SK-N-SH treated with all-trans-retinoic acid at 6 μM for 48 hours (cell line): ENCODE measurements around the gene IDI2.

Source experiments
- ARNTL ChIP-seq: fragments of 450-650 bp; formaldehyde crosslinking; IDR thresholded peaks from 2 replicates; pipeline ENCODE4 v1.5.0; 2020; ENCODE audit warnings: low read depth, mild to moderate bottlenecking, moderate library complexity, borderline replicate concordance
- CREB5 ChIP-seq: fragments of 250-450 bp; sonication (Bioruptor Pico); IDR thresholded peaks from 2 replicates; pipeline ENCODE4 v1.5.1; 2020; ENCODE audit warnings: low read depth, mild to moderate bottlenecking, moderate library complexity
- ESRRG ChIP-seq: fragments of 250-450 bp; sonication (Bioruptor Pico); IDR thresholded peaks from 2 replicates; pipeline ENCODE4 v1.6.1; 2021; ENCODE audit warnings: mild to moderate bottlenecking
- GLIS3 ChIP-seq: fragments of 250-450 bp; sonication (Bioruptor Pico); IDR thresholded peaks from 2 replicates; pipeline ENCODE4 v1.5.0; 2020; ENCODE audit warnings: mild to moderate bottlenecking, moderate library complexity
- ISL1 ChIP-seq: fragments of 250-450 bp; sonication (Bioruptor Pico); IDR thresholded peaks from 2 replicates; pipeline ENCODE4 v2.1.2; 2022; ENCODE audit warnings: mild to moderate bottlenecking, moderate library complexity
- PATZ1 ChIP-seq: fragments of 250-450 bp; sonication (Bioruptor Pico); IDR thresholded peaks from 2 replicates; pipeline ENCODE4 v1.8.0; 2020; ENCODE audit warnings: mild to moderate bottlenecking, moderate library complexity, borderline replicate concordance
- PPARA ChIP-seq: fragments of 250-450 bp; sonication (Bioruptor Pico); IDR thresholded peaks from 2 replicates; pipeline ENCODE4 v1.5.0; 2020; ENCODE audit warnings: mild to moderate bottlenecking, borderline replicate concordance
- RARB ChIP-seq: fragments of 250-450 bp; sonication (Bioruptor Pico); IDR thresholded peaks from 2 replicates; pipeline ENCODE4 v1.8.0; 2021; ENCODE audit warnings: mild to moderate bottlenecking, moderate library complexity
- SNAI2 ChIP-seq: fragments of 250-450 bp; sonication (Bioruptor Pico); IDR thresholded peaks from 2 replicates; pipeline ENCODE4 v1.5.0; 2020; ENCODE audit warnings: mild to moderate bottlenecking, moderate library complexity
- TCF4 ChIP-seq: fragments of 250-450 bp; sonication (Bioruptor Pico); IDR thresholded peaks from 2 replicates; pipeline ENCODE4 v1.8.0; 2021; ENCODE audit warnings: mild to moderate bottlenecking, moderate library complexity, borderline replicate concordance
- TOX ChIP-seq: fragments of 250-450 bp; sonication (Bioruptor Pico); IDR thresholded peaks from 2 replicates; pipeline ENCODE4 v1.8.0; 2021; ENCODE audit warnings: mild to moderate bottlenecking, moderate library complexity, borderline replicate concordance
- ZFP3 ChIP-seq: fragments of 250-450 bp; sonication (Bioruptor Pico); IDR thresholded peaks from 2 replicates; pipeline ENCODE4 v1.5.0; 2020; ENCODE audit warnings: mild to moderate bottlenecking, moderate library complexity
- ZNF565 ChIP-seq: fragments of 450-650 bp; formaldehyde crosslinking; conservative IDR thresholded peaks from 2 replicates; pipeline ENCODE4 v1.5.0; 2020; ENCODE audit warnings: low read depth, mild to moderate bottlenecking, moderate library complexity
- ZNF70 ChIP-seq: fragments of 450-650 bp; formaldehyde crosslinking; IDR thresholded peaks from 2 replicates; pipeline ENCODE4 v1.5.0; 2020; ENCODE audit warnings: mild to moderate bottlenecking, moderate library complexity

GRCh38 chr10:1034758-1035157 lies 9.1 kb upstream of the IDI2 start:
- TF ChIP-seq PATZ1 (CRISPR knock-in tag) (no peak), SNAI2 (CRISPR knock-in tag) (no peak), ZFP3 (CRISPR knock-in tag) (no peak), ARNTL (no peak), CREB5 (CRISPR knock-in tag) (no peak), ISL1 (CRISPR knock-in tag) (no peak), TCF4 (CRISPR knock-in tag) (no peak), PPARA (CRISPR knock-in tag) (no peak), ZNF70 (CRISPR knock-in tag) (no peak), TOX (CRISPR knock-in tag) (no peak), ESRRG (CRISPR knock-in tag) (no peak), GLIS3 (CRISPR knock-in tag) (no peak), ZNF565 (no peak), RARB (CRISPR knock-in tag) (no peak)
